Vagina (tissue), 2 donors: ENCODE results near the gene CELF4. TPM values are rescaled to one million over a fixed set of nuclear protein-coding genes. Genes with fewer than 3 reads are reported as not detected.

Experiments
- DNase-seq, 2 donors: peaks; one replicate each; pipeline ENCODE4 v3.0.0-alpha.2; 2017; ENCODE audit errors: extremely low spot score in 2 of 2
- H3K27ac ChIP-seq: fragments of 200-600 bp; sonication (generic); one replicate; pipeline ENCODE4 v1.5.1; 2019
- H3K27me3 ChIP-seq: fragments of 200-600 bp; sonication (generic); one replicate; pipeline ENCODE4 v1.5.1; 2019
- H3K36me3 ChIP-seq, 2 donors: fragments of 200-600 bp; sonication (generic); one replicate each; pipeline ENCODE4 v1.5.1; 2017 to 2019
- H3K4me1 ChIP-seq: fragments of 200-600 bp; sonication (generic); one replicate; pipeline ENCODE4 v1.5.1; 2019
- H3K4me3 ChIP-seq, 2 donors: fragments of 200-600 bp; sonication (generic); 1 replicate in 1 of 2; 2 replicates in 1 of 2; pipeline ENCODE4 v1.5.1; 2016 to 2019
- H3K9me3 ChIP-seq: fragments of 200-600 bp; sonication (generic); one replicate; pipeline ENCODE4 v1.5.1; 2019
- POLR2A ChIP-seq, 2 donors: fragments of 450-650 bp; IDR thresholded peaks; one replicate each; pipeline ENCODE4 v1.6.1; 2017; ENCODE audit warnings: antibody characterized with exemption in 2 of 2, mild to moderate bottlenecking in 2 of 2, moderate library complexity in 2 of 2
- POLR2AphosphoS5 ChIP-seq, 2 donors: sonication (generic); formaldehyde crosslinking; IDR thresholded peaks; one replicate each; pipeline ENCODE4 v1.9.0; 2017; ENCODE audit warnings: antibody characterized with exemption in 2 of 2, mild to moderate bottlenecking in 2 of 2, low read depth in 1 of 2; ENCODE audit not compliant: insufficient read depth in 1 of 2
- intact Hi-C: fragments of 100-400 bp; cut with DNase I; formaldehyde crosslinking; loops from one replicate; pipeline ENCODE4 v1.15.1; 2023
- total RNA-seq: library from RNA; depleted of rRNA; stranded (reverse); fragments of >200 nt; gene quantifications from one replicate; pipeline ENCODE4 v1.2.3, GENCODE V29; 2016
- TF ChIP-seq, protein P1 (sequence below), 3 experiments: fragments of 450-650 bp in 2 of 3; fragments of 200-600 bp in 1 of 3; sonication (generic) in 1 of 3; IDR thresholded peaks; one replicate each; pipeline ENCODE4 v1.5.1; 2017 to 2019; ENCODE audit warnings: antibody characterized with exemption in 3 of 3, mild to moderate bottlenecking in 2 of 3, moderate library complexity in 2 of 3

CELF4 gene
- total RNA-seq, 1 donor from 2014 or later, result 2.2 TPM

DNA sequence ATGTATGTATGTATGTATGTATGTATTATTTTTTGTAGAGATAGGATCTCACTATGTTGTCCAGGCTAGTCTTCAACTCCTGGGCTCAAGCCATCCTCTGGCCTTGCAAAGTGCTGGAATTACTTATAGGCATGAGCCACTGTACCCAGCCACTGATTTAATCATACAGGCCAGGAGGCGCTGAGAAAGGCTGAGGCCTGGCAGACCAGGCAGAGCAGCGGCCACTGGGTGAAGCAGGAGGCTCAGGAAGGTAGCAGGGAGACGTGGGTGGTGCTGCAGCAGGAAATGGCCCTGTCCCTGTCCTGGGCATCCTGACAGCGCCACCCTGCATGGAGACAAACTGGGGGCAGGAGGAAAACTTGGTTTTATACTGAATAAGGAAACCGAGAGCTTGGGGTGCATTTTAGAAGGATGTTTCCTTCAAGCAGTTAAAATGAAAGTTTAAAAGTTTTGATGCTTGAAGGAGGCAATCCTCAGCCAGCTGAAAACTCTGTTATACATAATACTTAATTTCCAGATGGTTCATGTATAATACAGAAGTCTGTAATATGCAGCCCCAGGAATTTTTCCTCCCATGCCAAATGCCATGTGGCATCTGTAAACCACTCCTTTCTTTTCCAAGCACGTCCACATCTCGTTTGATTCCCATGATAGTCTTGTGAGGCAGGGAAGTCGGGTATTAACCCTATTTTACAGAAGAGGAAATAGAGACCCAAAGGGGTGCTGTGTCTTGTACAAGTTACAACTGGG, 182.4 kb downstream of the CELF4 start:
- Histone ChIP-seq H3K27me3 (no peaks in the 10 kb centered on the region), H3K27ac (no peak overlapping the region), H3K36me3 (no peaks in the 10 kb centered on the region), H3K9me3 (no peaks in the 10 kb centered on the region), H3K4me3 (no peak overlapping the region), H3K4me1 (no peaks in the 10 kb centered on the region)
- TF ChIP-seq POLR2AphosphoS5 (IDR thresholded peaks at IDR 0.05; ENCODE audit: insufficient read depth in 1 of 2, low read depth in 1 of 2) (no peak), POLR2A (IDR thresholded peaks at IDR 0.05) (no peak)
- TF ChIP-seq, protein P1, sequence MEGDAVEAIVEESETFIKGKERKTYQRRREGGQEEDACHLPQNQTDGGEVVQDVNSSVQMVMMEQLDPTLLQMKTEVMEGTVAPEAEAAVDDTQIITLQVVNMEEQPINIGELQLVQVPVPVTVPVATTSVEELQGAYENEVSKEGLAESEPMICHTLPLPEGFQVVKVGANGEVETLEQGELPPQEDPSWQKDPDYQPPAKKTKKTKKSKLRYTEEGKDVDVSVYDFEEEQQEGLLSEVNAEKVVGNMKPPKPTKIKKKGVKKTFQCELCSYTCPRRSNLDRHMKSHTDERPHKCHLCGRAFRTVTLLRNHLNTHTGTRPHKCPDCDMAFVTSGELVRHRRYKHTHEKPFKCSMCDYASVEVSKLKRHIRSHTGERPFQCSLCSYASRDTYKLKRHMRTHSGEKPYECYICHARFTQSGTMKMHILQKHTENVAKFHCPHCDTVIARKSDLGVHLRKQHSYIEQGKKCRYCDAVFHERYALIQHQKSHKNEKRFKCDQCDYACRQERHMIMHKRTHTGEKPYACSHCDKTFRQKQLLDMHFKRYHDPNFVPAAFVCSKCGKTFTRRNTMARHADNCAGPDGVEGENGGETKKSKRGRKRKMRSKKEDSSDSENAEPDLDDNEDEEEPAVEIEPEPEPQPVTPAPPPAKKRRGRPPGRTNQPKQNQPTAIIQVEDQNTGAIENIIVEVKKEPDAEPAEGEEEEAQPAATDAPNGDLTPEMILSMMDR (IDR thresholded peaks at IDR 0.05), result no peak
- intact Hi-C loops, result no loop called here
- no peak for DNase-seq

DNA sequence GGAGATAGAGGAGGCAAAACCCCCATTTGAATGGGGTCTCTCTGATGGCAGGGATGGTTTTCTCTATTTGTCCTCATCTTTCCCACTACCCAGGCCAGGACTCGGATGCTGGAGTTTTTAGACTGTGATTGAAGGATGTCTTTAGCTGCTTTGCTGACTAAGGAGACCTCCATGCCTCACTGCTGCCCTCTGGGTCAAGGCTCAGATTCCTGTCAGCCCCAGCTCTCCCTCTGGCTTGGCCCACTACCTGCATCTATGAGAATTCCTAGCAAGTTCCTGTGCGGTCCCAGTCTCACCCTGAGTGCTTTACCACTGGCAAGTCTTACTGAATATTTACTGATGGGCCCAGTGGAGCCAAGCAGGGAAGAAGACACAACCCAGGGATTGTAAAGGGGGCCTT, 184.0 kb downstream of the CELF4 start:
- intact Hi-C loops, result no loop called here
- no peak overlapping the region for H3K27ac ChIP-seq
- no peaks in the 10 kb centered on the region for H3K27me3 ChIP-seq

DNA sequence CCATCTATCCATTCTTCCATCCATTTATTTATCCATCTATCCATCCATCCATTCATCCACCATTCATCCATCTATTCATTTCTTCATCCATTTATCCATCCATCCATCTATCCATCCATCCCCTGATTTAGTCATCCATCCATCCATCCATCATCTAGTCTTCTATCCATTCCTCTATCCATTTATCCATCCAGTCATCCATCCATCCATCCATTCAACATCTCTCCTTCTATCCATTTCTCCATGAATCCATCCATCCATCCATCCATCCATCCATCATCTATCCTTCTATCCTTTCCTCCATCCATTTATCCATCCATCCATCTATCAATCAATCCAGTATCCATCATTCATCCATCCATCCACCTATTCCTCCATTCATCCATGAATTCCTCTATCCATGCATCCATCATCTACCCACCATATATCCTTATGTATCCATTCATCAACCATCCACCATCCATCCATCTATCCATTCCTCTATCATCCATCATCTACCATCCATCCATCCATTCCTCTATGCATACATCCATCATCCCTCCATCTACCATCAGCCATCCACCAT, 185.0 kb downstream of the CELF4 start:
- Histone ChIP-seq H3K27me3 (no peaks in the 10 kb centered on the region), H3K9me3 (no peaks in the 10 kb centered on the region), H3K27ac (no peak overlapping the region), H3K4me1 (no peaks in the 10 kb centered on the region), H3K36me3 (no peaks in the 10 kb centered on the region), H3K4me3 (no peak overlapping the region)
- no peak for DNase-seq
- TF ChIP-seq POLR2A (IDR thresholded peaks at IDR 0.05), result no peak
- TF ChIP-seq POLR2AphosphoS5 (IDR thresholded peaks at IDR 0.05; ENCODE audit: insufficient read depth in 1 of 2, low read depth in 1 of 2), result no peak
- TF ChIP-seq, protein P1 (IDR thresholded peaks at IDR 0.05), result no peak
- intact Hi-C loops, result no loop called here

More for the DNA sequence above, 184.0 kb downstream of the CELF4 start:
- TF ChIP-seq POLR2AphosphoS5 (IDR thresholded peaks at IDR 0.05; ENCODE audit: insufficient read depth in 1 of 2, low read depth in 1 of 2), result no peak
- TF ChIP-seq, protein P1 (IDR thresholded peaks at IDR 0.05), result no peak
- TF ChIP-seq POLR2A (IDR thresholded peaks at IDR 0.05), result no peak
- DNase-seq, result no peak
- no peaks in the 10 kb centered on the region for H3K4me1 ChIP-seq
- H3K36me3 ChIP-seq, result no peaks in the 10 kb centered on the region
- no peak overlapping the region for H3K4me3 ChIP-seq
- no peaks in the 10 kb centered on the region for H3K9me3 ChIP-seq

DNA sequence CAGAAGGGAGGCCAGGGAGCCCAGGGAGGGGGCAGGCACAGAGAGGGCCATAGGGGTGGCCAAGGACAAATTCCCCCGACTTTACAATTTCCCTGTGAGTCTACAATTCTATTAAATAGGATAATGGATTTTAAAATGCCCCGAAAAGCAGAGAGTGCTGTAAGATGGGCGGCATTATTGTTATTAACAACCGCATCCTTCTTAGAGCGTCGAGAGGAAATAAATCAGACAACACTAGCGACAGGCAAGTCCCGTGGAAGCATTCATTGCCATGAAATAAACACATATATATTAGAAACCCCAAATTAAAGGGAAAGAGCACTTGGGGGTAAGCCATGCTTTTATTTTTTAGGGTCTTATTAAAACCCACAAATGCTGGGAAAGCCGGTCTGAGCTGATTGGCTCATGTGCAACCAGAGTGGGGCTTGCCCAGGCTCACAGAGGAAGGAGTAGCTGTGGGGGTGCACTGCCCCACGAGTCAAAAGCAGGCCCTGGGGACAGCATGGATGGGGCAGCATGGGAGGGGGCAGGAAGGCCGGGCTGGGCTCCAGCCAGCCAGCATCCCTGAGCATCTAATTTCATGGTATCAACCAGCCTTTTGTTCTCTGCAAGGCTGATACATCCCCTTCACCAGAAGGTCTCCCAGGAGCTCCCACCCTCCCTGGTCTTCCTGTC, 187.1 kb downstream of the CELF4 start:
- no peak for DNase-seq
- Histone ChIP-seq H3K9me3 (no peaks in the 10 kb centered on the region), H3K27ac (no peak overlapping the region), H3K27me3 (no peaks in the 10 kb centered on the region), H3K4me3 (no peak overlapping the region), H3K4me1 (no peaks in the 10 kb centered on the region), H3K36me3 (no peaks in the 10 kb centered on the region)
- TF ChIP-seq, protein P1 (IDR thresholded peaks at IDR 0.05), result no peak
- TF ChIP-seq POLR2AphosphoS5 (IDR thresholded peaks at IDR 0.05; ENCODE audit: insufficient read depth in 1 of 2, low read depth in 1 of 2) (no peak), POLR2A (IDR thresholded peaks at IDR 0.05) (no peak)
- intact Hi-C loops, result no loop called here
